Cardiac muscle cell (in vitro differentiated cells and primary cell): ENCODE measurements around the gene PIGX. TPM values are rescaled to one million over a fixed set of nuclear protein-coding genes. Genes with fewer than 3 reads are reported as not detected.

Experiments
- DNase-seq, 2 donors: peaks; one replicate each; pipeline versions ENCODE4 v3.0.0 to v3.0.0-alpha.2; 2010 to 2017; ENCODE audit warnings: low read depth in 1 of 2, low spot score in 1 of 2
- H3K27ac ChIP-seq: fragments of 200-600 bp; sonication (generic); 2 replicates; pipeline ENCODE4 v1.5.1; 2016
- H3K27me3 ChIP-seq: fragments of 200-600 bp; sonication (generic); 2 replicates; pipeline ENCODE4 v1.6.0; 2016; ENCODE audit warnings: control low read depth
- H3K36me3 ChIP-seq: fragments of 200-600 bp; sonication (generic); 2 replicates; pipeline ENCODE4 v1.5.1; 2016; ENCODE audit warnings: control low read depth
- H3K4me1 ChIP-seq: fragments of 200-600 bp; sonication (generic); 2 replicates; pipeline ENCODE4 v1.8.1; 2017; ENCODE audit warnings: low read depth, mild to moderate bottlenecking, mixed run types
- H3K4me3 ChIP-seq: fragments of 200-600 bp; sonication (generic); 2 replicates; pipeline ENCODE4 v1.5.1; 2016; ENCODE audit warnings: mild to moderate bottlenecking
- H3K9me3 ChIP-seq: fragments of 200-600 bp; sonication (generic); 2 replicates; pipeline ENCODE4 v1.5.1; 2017; ENCODE audit warnings: low read depth, mild to moderate bottlenecking, control low read depth
- CTCF ChIP-seq: IDR thresholded peaks from 2 replicates; pipeline ENCODE4 v1.5.1; 2012; ENCODE audit warnings: low read depth, mild to moderate bottlenecking, low read length
- polyA plus RNA-seq: library from polyadenylated mRNA; unstranded; fragments of >200 nt; fragmentation: Nextera tagmentation; extraction: Ambion mirVana; gene quantifications from 2 replicates; pipeline ENCODE4 v1.2.1, GENCODE V29; 2016
- total RNA-seq: library from RNA; depleted of rRNA; stranded (reverse); fragments of >200 nt; gene quantifications from 2 replicates; pipeline ENCODE4 v1.2.3, GENCODE V29; 2016

Gene PIGX
- total and polyA plus RNA-seq, 2 experiments from 2014 or later = 21.7 to 61.2 TPM

- Histone ChIP-seq H3K4me1 (no peaks in the 10 kb centered on the region), H3K27ac (no peak overlapping the region), H3K27me3 (no peaks in the 10 kb centered on the region), H3K4me3 (no peak overlapping the region), H3K9me3 (no peaks in the 10 kb centered on the region), H3K36me3 (no peaks in the 10 kb centered on the region)
- TF ChIP-seq CTCF = no peak
- DNase-seq = no peak
Measured at GRCh38 chr3:196765454-196765853, 53.3 kb downstream of the PIGX start.

GRCh38 chr3:196771067-196771466, 58.9 kb downstream of the PIGX start:
- peaks cover 11% of the 10 kb centered on the region for H3K4me1 ChIP-seq
- no peak for TF ChIP-seq CTCF
- H3K27me3 ChIP-seq = no peaks in the 10 kb centered on the region
- no peaks in the 10 kb centered on the region for H3K36me3 ChIP-seq
- no peak for DNase-seq
- H3K4me3 ChIP-seq = no peak overlapping the region
- no peaks in the 10 kb centered on the region for H3K9me3 ChIP-seq
- no peak overlapping the region for H3K27ac ChIP-seq

DNA sequence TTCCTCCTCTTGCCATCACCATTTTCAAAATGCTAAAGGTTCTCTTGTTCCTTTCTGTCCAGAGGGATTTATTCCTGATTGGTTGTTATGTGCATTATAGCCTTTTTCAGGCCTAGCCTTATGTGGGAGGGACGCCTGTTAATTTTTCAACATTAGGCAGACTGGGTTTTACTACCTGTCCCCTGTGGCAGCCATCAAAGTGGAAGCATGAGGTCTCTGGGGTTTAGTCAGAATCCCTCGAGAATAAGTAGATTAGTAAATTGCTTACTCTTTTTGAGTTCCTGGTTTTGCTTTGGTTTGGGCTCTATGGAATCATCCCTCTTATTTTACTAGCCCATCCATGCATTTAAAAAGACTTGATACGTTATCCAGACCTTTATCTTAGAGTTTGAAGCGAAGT, 59.9 kb downstream of the PIGX start:
- no peaks in the 10 kb centered on the region for H3K36me3 ChIP-seq
- TF ChIP-seq CTCF = no peak
- peaks cover 11% of the 10 kb centered on the region for H3K4me1 ChIP-seq
- no peak overlapping the region for H3K4me3 ChIP-seq
- no peaks in the 10 kb centered on the region for H3K27me3 ChIP-seq
- H3K27ac ChIP-seq = peak overlapping the region; percentile 71
- H3K9me3 ChIP-seq = no peaks in the 10 kb centered on the region
- DNase-seq = no peak

GRCh38 chr3:196772897-196773296, 60.7 kb downstream of the PIGX start:
- no peaks in the 10 kb centered on the region for H3K9me3 ChIP-seq
- no peaks in the 10 kb centered on the region for H3K36me3 ChIP-seq
- peaks cover 11% of the 10 kb centered on the region for H3K4me1 ChIP-seq
- no peak overlapping the region for H3K4me3 ChIP-seq
- H3K27ac ChIP-seq = peak overlapping the region; percentile 71
- DNase-seq = no peak
- TF ChIP-seq CTCF = no peak
- no peaks in the 10 kb centered on the region for H3K27me3 ChIP-seq

GRCh38 chr3:196774191-196774820, 62.1 kb downstream of the PIGX start:
- no peak for TF ChIP-seq CTCF
- H3K27me3 ChIP-seq = no peaks in the 10 kb centered on the region
- peaks cover 11% of the 10 kb centered on the region for H3K4me1 ChIP-seq
- no peak overlapping the region for H3K4me3 ChIP-seq
- no peak overlapping the region for H3K27ac ChIP-seq
- no peaks in the 10 kb centered on the region for H3K36me3 ChIP-seq
- peak in 1 of 2 donors; percentile 15 for DNase-seq
- no peaks in the 10 kb centered on the region for H3K9me3 ChIP-seq
